Mucosa of descending colon (tissue), 3 donors: ENCODE results near the gene CMC2. TPM values are rescaled to one million over a fixed set of nuclear protein-coding genes. Genes with fewer than 3 reads are reported as not detected.
A peak's percentile ranks its signal among the peaks of the same experiment; 100 is the strongest.

Experiments
- ATAC-seq: fragments of 200-7000 bp; cut with Tn5 transposase; one replicate; pipeline ENCODE4 v1.9.1; 2020; ENCODE audit warnings: mild to moderate bottlenecking, moderate library complexity
- DNase-seq, 3 donors: peaks; one replicate each; pipeline ENCODE4 v3.0.0-alpha.2; 2020
- H3K36me3 ChIP-seq: fragments of 200-600 bp; one replicate; pipeline ENCODE4 v1.8.0; 2021; ENCODE audit warnings: low read depth, mild to moderate bottlenecking
- H3K4me1 ChIP-seq: fragments of 200-600 bp; one replicate; pipeline ENCODE4 v1.8.0; 2021; ENCODE audit warnings: low read depth, mild to moderate bottlenecking
- H3K4me3 ChIP-seq: fragments of 200-600 bp; one replicate; pipeline ENCODE4 v1.8.0; 2021; ENCODE audit warnings: mild to moderate bottlenecking
- H3K9me3 ChIP-seq: fragments of 200-600 bp; one replicate; pipeline ENCODE4 v1.8.0; 2021; ENCODE audit warnings: mild to moderate bottlenecking
- intact Hi-C, 2 donors: fragments of 100-400 bp; cut with DNase I in 1 of 2; cut with micrococcal nuclease in 1 of 2; formaldehyde crosslinking; loops; one replicate each; pipeline versions ENCODE4 v1.11.0 to v1.11.1; 2022; cut with DNase I, micrococcal nuclease
- total RNA-seq, 3 donors: library from RNA; stranded (reverse); fragmentation: NEBNext Ultra II Directional in 2 of 3; extraction: Animal tissue kit (Norgen Biotek cat#: 25700) in 2 of 3; gene quantifications; one replicate each; pipeline versions ENCODE4 v1.2.1 to v1.2.4, GENCODE V29; 2021 to 2023
- TF ChIP-seq, protein P1 (sequence below): fragments of 200-600 bp; IDR thresholded peaks from one replicate; pipeline ENCODE4 v1.8.0; 2022; ENCODE audit warnings: antibody characterized with exemption, mild to moderate bottlenecking
- donor health status: DM: no; HTN: no; CAD: no; lungs with moderate emphysema.
- donor health status: DM: no; HTN: no; CAD: no.
- donor health status: DM: no; HTN: yes; CAD: no.

CMC2 gene
- total RNA-seq, 3 donors from 2014 or later = 42.1 to 52.7 (median 51.9) TPM

DNA sequence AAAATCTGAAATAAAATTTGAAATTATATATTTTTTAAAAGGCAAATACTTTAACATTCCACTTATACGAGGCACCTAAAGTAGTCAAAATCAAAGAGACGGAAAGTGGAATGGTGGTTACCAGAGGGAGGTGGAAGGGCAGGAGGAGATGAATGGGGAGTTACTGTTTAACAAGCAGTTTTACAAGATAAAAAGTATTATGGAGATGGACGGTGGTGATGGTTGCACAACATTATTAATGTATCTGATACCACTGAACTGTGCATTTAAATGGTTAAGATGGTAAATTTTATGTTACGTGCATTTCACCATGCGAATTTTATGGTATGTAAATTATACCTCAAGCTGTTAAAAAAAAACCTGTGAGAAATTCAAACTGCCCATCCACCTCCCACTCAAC is 5.4 kb downstream of the CMC2 start:
- TF ChIP-seq, protein P1, sequence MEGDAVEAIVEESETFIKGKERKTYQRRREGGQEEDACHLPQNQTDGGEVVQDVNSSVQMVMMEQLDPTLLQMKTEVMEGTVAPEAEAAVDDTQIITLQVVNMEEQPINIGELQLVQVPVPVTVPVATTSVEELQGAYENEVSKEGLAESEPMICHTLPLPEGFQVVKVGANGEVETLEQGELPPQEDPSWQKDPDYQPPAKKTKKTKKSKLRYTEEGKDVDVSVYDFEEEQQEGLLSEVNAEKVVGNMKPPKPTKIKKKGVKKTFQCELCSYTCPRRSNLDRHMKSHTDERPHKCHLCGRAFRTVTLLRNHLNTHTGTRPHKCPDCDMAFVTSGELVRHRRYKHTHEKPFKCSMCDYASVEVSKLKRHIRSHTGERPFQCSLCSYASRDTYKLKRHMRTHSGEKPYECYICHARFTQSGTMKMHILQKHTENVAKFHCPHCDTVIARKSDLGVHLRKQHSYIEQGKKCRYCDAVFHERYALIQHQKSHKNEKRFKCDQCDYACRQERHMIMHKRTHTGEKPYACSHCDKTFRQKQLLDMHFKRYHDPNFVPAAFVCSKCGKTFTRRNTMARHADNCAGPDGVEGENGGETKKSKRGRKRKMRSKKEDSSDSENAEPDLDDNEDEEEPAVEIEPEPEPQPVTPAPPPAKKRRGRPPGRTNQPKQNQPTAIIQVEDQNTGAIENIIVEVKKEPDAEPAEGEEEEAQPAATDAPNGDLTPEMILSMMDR = no peak
- no peak for DNase-seq
- ATAC-seq = no peak
- H3K36me3 ChIP-seq = no peaks in the 10 kb centered on the region
- H3K4me3 ChIP-seq = no peak overlapping the region
- intact Hi-C loops = no loop called here
- H3K9me3 ChIP-seq = no peaks in the 10 kb centered on the region
- peaks cover 32% of the 10 kb centered on the region for H3K4me1 ChIP-seq

DNA sequence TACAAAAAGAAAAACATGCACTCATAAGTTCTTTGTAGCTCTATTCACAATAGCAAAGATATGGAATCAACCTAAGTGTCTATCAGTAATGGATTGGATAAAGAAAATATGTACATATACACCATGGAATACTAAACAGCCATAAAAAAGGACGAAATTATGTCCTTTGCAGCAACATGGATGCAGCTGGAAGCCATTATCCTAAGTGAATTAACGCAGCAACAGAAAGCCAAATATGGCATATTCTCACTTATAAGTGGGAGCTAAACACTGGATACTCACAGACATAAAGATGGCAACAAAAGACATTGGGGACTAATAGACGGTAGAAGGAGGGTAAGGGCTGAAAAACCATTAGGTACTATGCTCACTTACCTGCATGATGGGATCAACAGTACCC is 5.8 kb downstream of the CMC2 start:
- ATAC-seq = no peak
- no peaks in the 10 kb centered on the region for H3K9me3 ChIP-seq
- H3K4me1 ChIP-seq = peaks cover 32% of the 10 kb centered on the region
- H3K36me3 ChIP-seq = no peaks in the 10 kb centered on the region
- TF ChIP-seq, protein P1 = no peak
- no peak overlapping the region for H3K4me3 ChIP-seq
- intact Hi-C loops = no loop called here
- no peak for DNase-seq

DNA sequence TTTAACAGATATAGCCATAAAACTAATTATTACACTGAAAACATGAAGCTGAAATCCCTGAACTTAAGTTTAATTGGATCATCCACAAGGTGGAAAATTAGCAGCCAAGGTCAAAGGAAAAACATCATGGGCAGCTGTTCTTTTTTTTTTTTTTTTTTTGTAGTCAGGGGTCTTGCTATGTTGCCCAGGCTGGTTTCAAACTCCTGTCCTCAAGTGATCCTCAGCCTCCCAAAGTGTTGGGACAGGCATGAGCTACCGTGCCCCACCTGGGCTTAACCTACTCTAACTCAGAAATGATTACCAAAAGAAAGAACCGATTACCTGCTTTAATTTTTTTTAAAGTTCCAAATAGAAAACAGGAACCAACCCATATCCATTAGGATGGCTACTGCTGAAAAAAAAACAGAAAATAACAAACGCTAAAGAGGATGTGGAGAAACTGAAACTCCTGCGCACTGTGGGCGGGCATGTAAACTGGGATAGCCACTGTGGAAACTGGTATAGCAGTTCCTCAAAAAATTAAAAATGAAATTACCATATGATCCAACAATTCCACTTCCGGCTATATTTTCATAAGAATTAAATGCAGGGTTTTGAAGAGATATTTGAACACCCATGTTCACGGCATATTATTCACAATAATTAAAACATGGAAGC is 8.6 kb downstream of the CMC2 start:
- H3K4me3 ChIP-seq = no peak overlapping the region
- TF ChIP-seq, protein P1 = no peak
- H3K4me1 ChIP-seq = peaks cover 15% of the 10 kb centered on the region
- H3K9me3 ChIP-seq = no peaks in the 10 kb centered on the region
- intact Hi-C loops = no loop called here
- ATAC-seq = no peak
- H3K36me3 ChIP-seq = no peaks in the 10 kb centered on the region
- DNase-seq = no peak

DNA sequence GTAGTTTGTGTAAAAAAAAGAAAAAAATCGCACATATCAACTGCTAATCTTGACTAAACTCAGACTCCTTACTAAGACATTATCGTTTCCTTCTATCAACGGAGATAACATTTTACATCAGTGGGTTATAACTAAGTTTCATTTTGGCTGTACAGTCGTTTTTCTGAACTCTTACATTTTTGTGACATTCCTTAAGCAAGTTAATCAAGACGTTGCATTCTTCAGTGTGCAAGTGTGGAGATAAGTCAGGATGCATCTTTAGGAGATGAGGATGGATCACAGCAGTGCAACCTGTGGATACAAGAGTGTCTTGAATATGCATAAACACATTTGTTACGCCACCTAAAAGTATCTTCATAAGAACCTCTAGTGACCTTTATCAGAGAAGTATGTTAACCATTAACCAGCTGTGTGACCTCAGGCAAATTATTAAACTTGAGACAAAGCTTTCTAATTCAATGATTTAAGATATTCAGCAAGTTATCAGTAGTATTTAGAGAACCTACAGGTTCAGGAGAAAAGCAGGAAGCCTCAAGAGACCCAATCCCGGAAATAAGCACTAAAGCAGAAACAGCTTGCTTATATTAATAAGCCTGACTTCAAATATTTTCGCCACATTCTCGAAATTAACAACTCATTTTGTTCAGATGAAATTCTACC is 9.4 kb downstream of the CMC2 start:
- H3K4me3 ChIP-seq = no peak overlapping the region
- peaks cover 15% of the 10 kb centered on the region for H3K4me1 ChIP-seq
- TF ChIP-seq, protein P1 = no peak
- DNase-seq (no peak), ATAC-seq (peak; percentile 73)
- no peaks in the 10 kb centered on the region for H3K9me3 ChIP-seq
- no peaks in the 10 kb centered on the region for H3K36me3 ChIP-seq
- intact Hi-C loops = no loop called here

DNA sequence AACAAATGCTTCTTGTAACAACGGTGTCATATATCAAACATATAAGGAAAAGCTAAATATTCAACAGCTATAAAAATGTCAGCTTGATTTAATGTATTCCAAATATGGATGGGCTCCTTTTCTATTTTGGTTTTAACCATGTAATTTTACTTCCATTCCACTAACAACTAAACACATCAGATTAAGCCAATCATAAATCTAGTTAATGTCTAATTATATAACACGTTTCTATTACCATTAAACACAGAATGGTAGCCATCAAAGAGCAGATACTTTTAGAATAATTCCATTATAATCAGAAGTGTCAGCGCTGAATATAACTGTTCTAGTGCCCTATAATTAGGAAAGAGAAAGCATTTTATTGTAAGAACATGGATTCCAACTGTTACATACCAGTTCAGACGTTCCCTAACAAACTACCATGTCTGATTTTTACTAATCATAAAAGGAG is 10.0 kb downstream of the CMC2 start:
- peaks cover 13% of the 10 kb centered on the region for H3K4me1 ChIP-seq
- no peaks in the 10 kb centered on the region for H3K36me3 ChIP-seq
- intact Hi-C loops = no loop called here
- no peak for DNase-seq
- TF ChIP-seq, protein P1 = no peak
- H3K9me3 ChIP-seq = no peaks in the 10 kb centered on the region
- no peak for ATAC-seq
- no peak overlapping the region for H3K4me3 ChIP-seq
